Activated T-cell treated with anti-CD3 and anti-CD28 coated beads, Interleukin-2, amount 50 U/mL, for 4 hours (primary cell): Measurements from ENCODE around the gene KCNMB1. TPM values are rescaled to one million over a fixed set of nuclear protein-coding genes. Genes with fewer than 3 reads are reported as not detected.
A peak's percentile ranks its signal among the peaks of the same experiment; 100 is the strongest.

Experiments
- ATAC-seq, 2 donors: fragments of 200-7000 bp; cut with Tn5 transposase; one replicate each; pipeline ENCODE4 v1.10.0; 2021
- DNase-seq: peaks from one replicate; pipeline ENCODE4 v3.0.0-alpha.2; 2020
- H3K27me3 Mint-ChIP-seq: one replicate; pipeline ENCODE4 v1.8.0; 2021; ENCODE audit warnings: low read depth, mixed read lengths
- H3K36me3 Mint-ChIP-seq: one replicate; pipeline ENCODE4 v1.8.0; 2022; ENCODE audit warnings: mixed read lengths; ENCODE audit not compliant: insufficient read depth
- H3K4me1 Mint-ChIP-seq: one replicate; pipeline ENCODE4 v1.8.0; 2021; ENCODE audit warnings: low read depth, mixed read lengths
- H3K4me3 Mint-ChIP-seq: one replicate; pipeline ENCODE4 v1.8.0; 2021; ENCODE audit warnings: mild to moderate bottlenecking, moderate library complexity, mixed read lengths
- H3K9me3 Mint-ChIP-seq: one replicate; pipeline ENCODE4 v1.8.0; 2021; ENCODE audit warnings: mixed read lengths
- total RNA-seq, 3 donors: library from RNA; stranded (reverse); gene quantifications; one replicate each; pipeline ENCODE4 v1.2.1, GENCODE V29; 2021

The KCNMB1 gene
- total RNA-seq, 3 donors from 2014 or later = 0.03 TPM; not detected in 2

DNA sequence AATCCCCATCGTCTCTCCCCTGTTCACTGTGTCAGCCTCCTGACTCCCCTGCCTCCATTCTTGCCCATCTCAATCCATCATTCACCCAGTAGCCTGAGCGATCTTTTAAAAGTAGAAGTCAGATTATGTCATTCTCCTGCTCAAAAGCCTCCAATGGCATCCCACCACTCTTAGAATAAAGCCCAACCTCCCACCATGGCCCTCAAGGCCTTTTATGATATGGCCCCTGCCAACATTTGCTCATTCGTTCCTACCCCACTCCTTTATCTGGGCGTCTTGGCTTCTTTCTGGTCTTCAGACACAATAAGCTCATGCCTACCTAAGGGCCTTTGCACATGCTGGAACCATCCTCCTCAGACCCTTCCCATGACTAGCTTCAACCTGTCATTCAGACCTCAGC, 35.5 kb upstream of the KCNMB1 start:
- Mint-ChIP-seq H3K9me3 (no peaks in the 10 kb centered on the region), H3K36me3 (no peaks in the 10 kb centered on the region), H3K4me1 (peaks cover 3% of the 10 kb centered on the region), H3K4me3 (no peak overlapping the region), H3K27me3 (peaks cover 10% of the 10 kb centered on the region)
- DNase-seq (no peak), ATAC-seq (no peak)

GRCh38 chr5:170423692-170424091, 34.5 kb upstream of the KCNMB1 start:
- no peaks in the 10 kb centered on the region for H3K9me3 Mint-ChIP-seq
- H3K4me3 Mint-ChIP-seq = no peak overlapping the region
- H3K36me3 Mint-ChIP-seq = no peaks in the 10 kb centered on the region
- ATAC-seq (no peak), DNase-seq (no peak)
- H3K27me3 Mint-ChIP-seq = peaks cover 7% of the 10 kb centered on the region
- H3K4me1 Mint-ChIP-seq = peaks cover 3% of the 10 kb centered on the region

GRCh38 chr5:170421826-170422225, 32.7 kb upstream of the KCNMB1 start:
- DNase-seq = no peak
- Mint-ChIP-seq H3K9me3 (no peaks in the 10 kb centered on the region), H3K4me3 (no peak overlapping the region)

DNA sequence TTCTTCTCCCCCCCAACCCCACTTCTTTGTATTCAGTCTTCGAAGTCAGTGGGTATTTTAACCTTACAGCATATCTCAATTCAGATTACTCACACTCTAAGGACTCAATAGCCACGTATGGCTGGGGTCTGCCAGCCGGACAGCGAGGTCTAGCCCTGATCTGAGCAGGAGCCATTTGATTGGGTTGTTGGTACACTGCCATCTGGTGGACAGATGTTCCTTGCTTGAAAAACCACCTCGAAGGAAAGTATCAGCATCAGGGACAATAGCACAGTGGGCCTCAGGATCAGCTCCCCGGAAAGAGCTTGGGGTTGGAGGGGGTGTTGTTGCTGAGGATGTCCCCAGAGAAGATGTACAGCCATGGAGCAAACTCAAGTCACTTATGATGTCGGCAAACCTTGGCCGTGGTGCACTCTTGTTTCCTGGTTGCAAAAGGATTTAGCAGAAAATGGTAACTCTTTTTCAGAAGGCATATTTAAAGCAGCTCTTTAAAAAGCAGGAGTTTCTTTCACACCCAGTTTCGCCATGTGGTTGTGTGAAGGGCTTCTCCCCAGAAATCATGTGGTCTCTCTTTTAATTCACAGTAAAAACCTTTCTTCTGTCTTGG, 31.7 kb upstream of the KCNMB1 start:
- H3K36me3 Mint-ChIP-seq = no peaks in the 10 kb centered on the region
- no peak overlapping the region for H3K4me3 Mint-ChIP-seq
- no peaks in the 10 kb centered on the region for H3K27me3 Mint-ChIP-seq
- DNase-seq (peak; percentile 40), ATAC-seq (peak; percentile 46 to 56)
- peaks cover 25% of the 10 kb centered on the region for H3K4me1 Mint-ChIP-seq
- H3K9me3 Mint-ChIP-seq = no peaks in the 10 kb centered on the region

More at GRCh38 chr5:170421826-170422225, 32.7 kb upstream of the KCNMB1 start:
- ATAC-seq = no peak
- Mint-ChIP-seq H3K27me3 (no peaks in the 10 kb centered on the region), H3K4me1 (peaks cover 17% of the 10 kb centered on the region), H3K36me3 (no peaks in the 10 kb centered on the region)

DNA sequence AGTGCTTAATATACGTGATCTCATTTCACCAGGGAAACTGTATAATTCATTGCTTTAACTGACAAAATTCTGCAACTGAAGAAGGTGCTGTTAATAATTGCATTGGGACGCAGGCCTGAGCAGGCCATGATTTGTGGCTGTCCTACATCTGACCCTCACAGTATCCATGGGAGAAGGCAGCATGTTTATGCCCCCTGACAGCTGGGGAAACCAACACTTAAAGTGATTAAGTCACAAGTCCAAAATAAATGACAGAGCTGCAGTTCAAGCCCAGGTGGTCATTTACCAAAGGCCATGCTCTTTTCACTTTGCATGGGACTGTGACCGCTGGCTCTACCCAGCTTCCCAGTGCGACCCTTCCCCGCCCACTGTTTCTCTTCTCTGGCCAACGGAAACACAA, 30.5 kb upstream of the KCNMB1 start:
- DNase-seq (no peak), ATAC-seq (no peak)
- H3K9me3 Mint-ChIP-seq = no peaks in the 10 kb centered on the region
- H3K36me3 Mint-ChIP-seq = no peaks in the 10 kb centered on the region
- peaks cover 33% of the 10 kb centered on the region for H3K4me1 Mint-ChIP-seq
- no peaks in the 10 kb centered on the region for H3K27me3 Mint-ChIP-seq
- no peak overlapping the region for H3K4me3 Mint-ChIP-seq

DNA sequence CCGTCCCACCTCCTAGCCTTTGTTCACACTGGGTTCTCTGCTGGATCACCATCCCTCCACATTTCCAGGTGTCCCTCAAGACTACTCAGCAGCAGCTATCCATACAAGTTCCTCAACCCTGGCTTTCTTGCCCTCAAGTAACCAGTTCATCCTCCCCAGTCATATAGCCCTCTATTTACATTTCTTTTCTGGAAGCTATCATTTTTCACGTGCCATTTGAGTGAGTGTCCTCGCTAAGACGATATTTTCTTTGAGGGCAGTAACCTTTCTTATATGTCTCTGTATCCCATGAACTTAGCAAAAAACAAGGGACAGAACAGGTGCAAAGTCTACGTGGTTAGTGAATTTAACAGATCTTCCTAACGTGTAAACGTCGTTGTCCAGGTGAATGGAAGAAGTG, 29.6 kb upstream of the KCNMB1 start:
- no peaks in the 10 kb centered on the region for H3K9me3 Mint-ChIP-seq
- no peak for DNase-seq

DNA sequence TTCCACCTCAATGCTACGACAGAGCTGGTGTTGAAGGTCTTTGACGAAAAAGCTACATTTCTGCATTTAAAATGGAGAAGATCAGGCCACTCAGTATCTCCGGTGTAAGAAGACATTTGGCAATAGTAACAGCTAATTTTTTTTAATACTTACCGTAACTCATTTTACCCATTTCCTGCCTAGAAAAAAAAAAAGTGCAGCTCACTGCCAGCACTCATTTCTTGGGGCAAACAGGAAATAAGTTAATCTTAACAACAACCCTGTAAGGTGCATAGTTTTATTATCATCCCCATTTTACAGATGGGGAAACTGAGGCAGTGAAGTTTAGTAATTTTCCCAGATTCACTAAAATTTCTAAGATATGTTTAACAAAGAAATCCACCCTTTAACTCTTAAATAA, 27.4 kb upstream of the KCNMB1 start:
- Mint-ChIP-seq H3K36me3 (no peaks in the 10 kb centered on the region), H3K27me3 (no peaks in the 10 kb centered on the region), H3K4me1 (peaks cover 33% of the 10 kb centered on the region), H3K9me3 (no peaks in the 10 kb centered on the region), H3K4me3 (no peak overlapping the region)
- DNase-seq (no peak), ATAC-seq (no peak)

More for the DNA sequence above, 29.6 kb upstream of the KCNMB1 start:
- H3K4me1 Mint-ChIP-seq = peaks cover 33% of the 10 kb centered on the region
- ATAC-seq = no peak
- no peak overlapping the region for H3K4me3 Mint-ChIP-seq
- no peaks in the 10 kb centered on the region for H3K36me3 Mint-ChIP-seq
- H3K27me3 Mint-ChIP-seq = no peaks in the 10 kb centered on the region

DNA sequence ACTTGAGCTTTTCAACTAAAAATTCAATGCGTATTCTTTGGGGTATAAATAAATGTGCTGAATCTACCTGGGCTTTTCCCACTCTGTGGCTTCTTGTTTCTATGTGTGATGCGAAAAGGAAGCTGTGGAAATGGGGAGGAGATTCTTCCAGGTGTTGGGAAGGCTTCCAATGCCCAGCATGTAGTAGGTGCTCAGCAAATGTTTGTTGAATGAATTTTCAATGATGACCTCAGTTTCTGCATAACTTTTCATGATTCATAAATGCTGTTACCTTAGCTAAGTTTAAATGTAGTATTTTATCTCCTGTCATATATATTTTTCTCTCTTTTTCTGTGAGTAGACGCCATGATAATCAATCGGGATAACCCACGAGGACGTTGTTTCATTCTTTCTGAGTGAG, 25.6 kb upstream of the KCNMB1 start:
- H3K9me3 Mint-ChIP-seq = no peaks in the 10 kb centered on the region
- DNase-seq (no peak), ATAC-seq (no peak)
- no peaks in the 10 kb centered on the region for H3K27me3 Mint-ChIP-seq
- peaks cover 30% of the 10 kb centered on the region for H3K4me1 Mint-ChIP-seq
- H3K4me3 Mint-ChIP-seq = no peak overlapping the region
- no peaks in the 10 kb centered on the region for H3K36me3 Mint-ChIP-seq

DNA sequence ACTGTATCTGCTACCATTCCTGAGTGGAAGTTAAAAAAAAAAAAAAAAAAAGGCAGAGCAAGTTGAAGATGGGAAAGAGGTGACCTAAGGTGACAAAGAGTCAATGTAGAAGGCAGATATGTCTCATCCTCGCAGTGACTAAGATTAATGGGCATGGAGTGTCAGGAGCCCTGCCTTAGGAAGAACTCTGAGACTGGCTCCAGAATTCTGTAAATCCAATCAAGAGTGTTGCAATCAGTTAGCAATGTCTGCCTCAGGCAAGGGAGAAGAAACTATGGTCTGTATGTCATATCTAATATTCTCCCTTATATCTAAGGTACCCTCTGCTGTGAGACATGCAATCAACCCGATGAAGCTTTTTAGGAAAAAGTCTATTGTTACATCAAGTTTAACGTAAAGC, 24.7 kb upstream of the KCNMB1 start:
- H3K9me3 Mint-ChIP-seq = no peaks in the 10 kb centered on the region
- peaks cover 30% of the 10 kb centered on the region for H3K4me1 Mint-ChIP-seq
- ATAC-seq (no peak), DNase-seq (no peak)
- no peak overlapping the region for H3K4me3 Mint-ChIP-seq
- H3K27me3 Mint-ChIP-seq = no peaks in the 10 kb centered on the region
- no peaks in the 10 kb centered on the region for H3K36me3 Mint-ChIP-seq

- H3K9me3 Mint-ChIP-seq = no peaks in the 10 kb centered on the region
- no peaks in the 10 kb centered on the region for H3K36me3 Mint-ChIP-seq
- no peak for ATAC-seq
- DNase-seq = no peak
- peaks cover 9% of the 10 kb centered on the region for H3K4me1 Mint-ChIP-seq
- H3K27me3 Mint-ChIP-seq = no peaks in the 10 kb centered on the region
- H3K4me3 Mint-ChIP-seq = no peak overlapping the region
These were observed 21.9 kb upstream of the KCNMB1 start for GRCh38 chr5:170411100-170411499.

DNA sequence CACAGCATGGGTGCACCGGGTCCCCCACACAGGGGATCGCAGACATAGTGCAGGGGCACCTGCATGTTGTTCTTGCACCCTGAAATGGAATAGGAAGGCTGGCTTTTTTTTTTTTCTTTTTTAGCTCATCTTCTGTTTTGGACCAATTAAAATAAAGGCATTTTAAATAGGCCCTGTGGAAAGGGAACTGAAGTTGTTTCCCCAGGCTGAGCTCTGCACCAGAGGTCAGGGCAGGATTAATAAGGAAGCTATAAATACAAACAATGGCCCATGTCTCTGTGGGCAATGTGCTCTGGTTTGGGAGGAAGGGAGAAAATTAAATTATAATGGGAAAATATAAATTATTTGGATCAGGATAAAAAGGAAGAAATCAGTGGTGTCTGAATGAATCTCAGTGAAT, 21.2 kb upstream of the KCNMB1 start:
- Mint-ChIP-seq H3K9me3 (no peaks in the 10 kb centered on the region), H3K4me1 (peaks cover 3% of the 10 kb centered on the region), H3K36me3 (no peaks in the 10 kb centered on the region)

GRCh38 chr5:170408877-170409660, 19.9 kb upstream of the KCNMB1 start:
- Mint-ChIP-seq H3K4me3 (no peak overlapping the region), H3K36me3 (no peaks in the 10 kb centered on the region), H3K4me1 (no peaks in the 10 kb centered on the region), H3K9me3 (no peaks in the 10 kb centered on the region), H3K27me3 (no peaks in the 10 kb centered on the region)
- DNase-seq (no peak), ATAC-seq (no peak)

More for the DNA sequence above, 21.2 kb upstream of the KCNMB1 start:
- DNase-seq (no peak), ATAC-seq (no peak)
- Mint-ChIP-seq H3K4me3 (no peak overlapping the region), H3K27me3 (no peaks in the 10 kb centered on the region)

GRCh38 chr5:170408226-170408625, 19.1 kb upstream of the KCNMB1 start:
- Mint-ChIP-seq H3K36me3 (no peaks in the 10 kb centered on the region), H3K4me3 (no peak overlapping the region), H3K27me3 (no peaks in the 10 kb centered on the region), H3K4me1 (no peaks in the 10 kb centered on the region), H3K9me3 (no peaks in the 10 kb centered on the region)
- ATAC-seq (no peak), DNase-seq (no peak)

GRCh38 chr5:170407062-170407461, 17.9 kb upstream of the KCNMB1 start:
- H3K9me3 Mint-ChIP-seq = no peaks in the 10 kb centered on the region
- ATAC-seq = no peak
- H3K27me3 Mint-ChIP-seq = no peaks in the 10 kb centered on the region
- no peak overlapping the region for H3K4me3 Mint-ChIP-seq
- DNase-seq = no peak
- H3K4me1 Mint-ChIP-seq = no peaks in the 10 kb centered on the region
- H3K36me3 Mint-ChIP-seq = no peaks in the 10 kb centered on the region

- Mint-ChIP-seq H3K27me3 (no peaks in the 10 kb centered on the region), H3K4me3 (no peak overlapping the region), H3K4me1 (no peaks in the 10 kb centered on the region), H3K36me3 (no peaks in the 10 kb centered on the region), H3K9me3 (no peaks in the 10 kb centered on the region)
- ATAC-seq (no peak), DNase-seq (no peak)
These were observed 16.6 kb upstream of the KCNMB1 start for GRCh38 chr5:170405817-170406216.
